T-cell (primary cell): ENCODE results near the gene ZC3H12C. TPM values are rescaled to one million over a fixed set of nuclear protein-coding genes. Genes with fewer than 3 reads are reported as not detected.
"Not testable (repeated sequence)": the region's sequence is repeated elsewhere in the genome, so short reads cannot be mapped to it uniquely, and the experiment has no call there.

Experiments used
- ATAC-seq, 4 experiments: fragments of 200-7000 bp in 3 of 4; fragments of 150-1000 bp in 1 of 4; cut with Tn5 transposase; replicated peaks in 1 of 4; 1 replicate in 3 of 4; 2 replicates in 1 of 4; pipeline ENCODE4 v1.10.0; 2021; ENCODE audit warnings: moderate library complexity in 3 of 4, mild to moderate bottlenecking in 2 of 4, moderate number of reproducible peaks in 1 of 4
- CTCF ChIA-PET, 2 donors: fragments of 300-600 bp; sonication (Branson Sonifier 250); formaldehyde crosslinking; loops; one replicate each; lab custom pipeline; 2022; ENCODE audit warnings: antibody characterized with exemption in 2 of 2; lab: Charles Lee
- POLR2A ChIA-PET, 2 donors: fragments of 300-600 bp; sonication (Branson Sonifier 250); formaldehyde crosslinking; loops; one replicate each; lab custom pipeline; 2022; ENCODE audit warnings: antibody characterized with exemption in 2 of 2; lab: Charles Lee
- DNase-seq, 35 experiments: peaks; one replicate each; pipeline versions ENCODE4 v3.0.0 to v3.0.0-alpha.2; 2013 to 2023
- H3K27ac ChIP-seq: one replicate; pipeline ENCODE4 v1.5.1; 2013; ENCODE audit warnings: low read length
- H3K27me3 ChIP-seq, 2 experiments: replicated peaks in 1 of 2; 1 replicate in 1 of 2; 2 replicates in 1 of 2; pipeline versions ENCODE4 v1.6.1 to v1.7.0; 2013; ENCODE audit warnings: low read length in 1 of 2, mixed read lengths in 1 of 2; ENCODE audit not compliant: control insufficient read depth in 2 of 2, insufficient read depth in 2 of 2; ENCODE audit errors: extremely low read depth in 1 of 2
- H3K36me3 ChIP-seq, 2 donors: 1 replicate in 1 of 2; 2 replicates in 1 of 2; pipeline versions ENCODE4 v1.6.1 to v1.7.0; 2013; ENCODE audit warnings: low read length in 1 of 2; ENCODE audit not compliant: control insufficient read depth in 2 of 2, insufficient read depth in 1 of 2; ENCODE audit errors: extremely low read depth in 1 of 2
- H3K4me1 ChIP-seq, 2 experiments: 1 replicate in 1 of 2; 2 replicates in 1 of 2; pipeline versions ENCODE4 v1.6.1 to v1.7.0; 2013; ENCODE audit warnings: low read length in 2 of 2, mixed read lengths in 1 of 2; ENCODE audit not compliant: insufficient read depth in 2 of 2, control insufficient read depth in 1 of 2; ENCODE audit errors: extremely low read depth in 1 of 2
- H3K4me3 ChIP-seq, 2 donors: 1 replicate in 1 of 2; 2 replicates in 1 of 2; pipeline versions ENCODE4 v1.5.1 to v1.7.0; 2013; ENCODE audit warnings: mild to moderate bottlenecking in 2 of 2, low read length in 1 of 2, moderate library complexity in 1 of 2; ENCODE audit not compliant: control insufficient read depth in 1 of 2; ENCODE audit errors: extremely low read depth in 1 of 2
- H3K9me3 ChIP-seq: 2 replicates; pipeline ENCODE4 v1.7.0; 2013
- H3K27ac Mint-ChIP-seq, 2 donors: one replicate each; pipeline ENCODE4 v1.8.0; 2020 to 2021; ENCODE audit warnings: mild to moderate bottlenecking in 2 of 2, mixed read lengths in 2 of 2
- H3K27me3 Mint-ChIP-seq, 2 donors: one replicate each; pipeline ENCODE4 v1.8.0; 2021 to 2022; ENCODE audit warnings: mixed read lengths in 2 of 2
- H3K36me3 Mint-ChIP-seq: one replicate; pipeline ENCODE4 v1.8.0; 2021; ENCODE audit warnings: mixed read lengths
- H3K4me1 Mint-ChIP-seq, 3 donors: one replicate each; pipeline ENCODE4 v1.8.0; 2020 to 2022; ENCODE audit warnings: mixed read lengths in 3 of 3, mild to moderate bottlenecking in 1 of 3
- H3K4me3 Mint-ChIP-seq, 3 donors: one replicate each; pipeline ENCODE4 v1.8.0; 2020 to 2022; ENCODE audit warnings: mild to moderate bottlenecking in 3 of 3, mixed read lengths in 3 of 3, moderate library complexity in 3 of 3
- H3K9me3 Mint-ChIP-seq, 3 donors: one replicate each; pipeline ENCODE4 v1.8.0; 2020 to 2022; ENCODE audit warnings: mixed read lengths in 3 of 3
- WGBS: methylation state at CpG from one replicate; pipeline ENCODE4 v1.1.5; 2013; ENCODE audit warnings: missing lambda C conversion rate; ENCODE audit not compliant: insufficient coverage; 5-methylcytosine and 5-hydroxymethylcytosine counted together
- total RNA-seq, 35 experiments: library from RNA in 6 of 35; stranded (reverse) in 6 of 35; fragments of 120-200 nt in 1 of 35; gene quantifications; one replicate each; pipeline versions ENCODE4 v1.2.1 to v1.2.4 and lab custom pipeline; 2013 to 2026

ZC3H12C gene
- total RNA-seq, 5 donors from 2014 or later (not counting 1 experiment from before 2014, with no cell fraction given): 0.10 to 0.23 (median 0.14) TPM

GRCh38 chr11:110207123-110207522, 113.9 kb downstream of the ZC3H12C start:
- no peaks in the 10 kb centered on the region for H3K36me3 Mint-ChIP-seq
- Histone ChIP-seq H3K27me3 (peaks cover 0 to 2% of the 10 kb centered on the region in 2 experiments), H3K4me1 (no peaks in the 10 kb centered on the region), H3K4me3 (no peak overlapping the region), H3K9me3 (no peaks in the 10 kb centered on the region), H3K36me3 (no peaks in the 10 kb centered on the region), H3K27ac (no peak overlapping the region)
- POLR2A ChIA-PET: no interaction called here
- H3K27me3 Mint-ChIP-seq: peaks cover 0 to 3% of the 10 kb centered on the region in 2 donors
- 96% methylated on average over 6 of the region's 6 CpGs for WGBS
- ATAC-seq (no peak), DNase-seq (no peak)
- H3K9me3 Mint-ChIP-seq: no peaks in the 10 kb centered on the region
- CTCF ChIA-PET: interaction anchor here in 1 of 2 donors (0.6 kb wide), 1 partner anchor 100 kb away, joined by 4 read pairs; no protein-coding TSS in a partner anchor
- peaks cover 0 to 11% (median 7%) of the 10 kb centered on the region in 3 donors for H3K4me1 Mint-ChIP-seq
- H3K27ac Mint-ChIP-seq: peak overlapping the region in 1 of 2 donors; percentile 68
- no peak overlapping the region for H3K4me3 Mint-ChIP-seq

- H3K27me3 ChIP-seq, H3K9me3 ChIP-seq, H3K27ac ChIP-seq, H3K4me1 ChIP-seq, ATAC-seq, POLR2A ChIA-PET, H3K27me3 Mint-ChIP-seq, H3K36me3 Mint-ChIP-seq, H3K4me3 ChIP-seq, H3K9me3 Mint-ChIP-seq, H3K36me3 ChIP-seq: not testable (repeated sequence)
- Mint-ChIP-seq H3K27ac (peak overlapping the region in 1 of 2 donors; percentile 55), H3K4me1 (peaks cover 0 to 11% (median 7%) of the 10 kb centered on the region in 3 donors), H3K4me3 (peak overlapping the region; percentile 59 to 69 (median 64))
- CTCF ChIA-PET: interaction anchor here in 1 of 2 donors (0.6 kb wide), 1 partner anchor 11 kb away, joined by 3 read pairs; no protein-coding TSS in a partner anchor
- peak in 7 of 35 experiments; percentile 4 to 28 (median 11) for DNase-seq
- 95% methylated on average over 8 of the region's 29 CpGs for WGBS
Measured at GRCh38 chr11:110208678-110209312, 115.6 kb downstream of the ZC3H12C start.

GRCh38 chr11:110209313-110209694, 116.1 kb downstream of the ZC3H12C start:
- H3K9me3 Mint-ChIP-seq, H3K9me3 ChIP-seq, ATAC-seq, H3K4me3 ChIP-seq, POLR2A ChIA-PET, H3K27ac ChIP-seq, H3K27me3 Mint-ChIP-seq, H3K36me3 ChIP-seq, H3K4me1 ChIP-seq, H3K27me3 ChIP-seq, CTCF ChIA-PET, H3K36me3 Mint-ChIP-seq: not testable (repeated sequence)
- peaks cover 0 to 11% (median 7%) of the 10 kb centered on the region in 3 donors for H3K4me1 Mint-ChIP-seq
- peak overlapping the region in 1 of 2 donors; percentile 55 for H3K27ac Mint-ChIP-seq
- no CpG with 5 or more reads among the region's 14 CpGs for WGBS
- peak overlapping the region; percentile 59 to 69 (median 64) for H3K4me3 Mint-ChIP-seq
- peak in 23 of 35 experiments; percentile 4 to 60 (median 15) for DNase-seq

DNA sequence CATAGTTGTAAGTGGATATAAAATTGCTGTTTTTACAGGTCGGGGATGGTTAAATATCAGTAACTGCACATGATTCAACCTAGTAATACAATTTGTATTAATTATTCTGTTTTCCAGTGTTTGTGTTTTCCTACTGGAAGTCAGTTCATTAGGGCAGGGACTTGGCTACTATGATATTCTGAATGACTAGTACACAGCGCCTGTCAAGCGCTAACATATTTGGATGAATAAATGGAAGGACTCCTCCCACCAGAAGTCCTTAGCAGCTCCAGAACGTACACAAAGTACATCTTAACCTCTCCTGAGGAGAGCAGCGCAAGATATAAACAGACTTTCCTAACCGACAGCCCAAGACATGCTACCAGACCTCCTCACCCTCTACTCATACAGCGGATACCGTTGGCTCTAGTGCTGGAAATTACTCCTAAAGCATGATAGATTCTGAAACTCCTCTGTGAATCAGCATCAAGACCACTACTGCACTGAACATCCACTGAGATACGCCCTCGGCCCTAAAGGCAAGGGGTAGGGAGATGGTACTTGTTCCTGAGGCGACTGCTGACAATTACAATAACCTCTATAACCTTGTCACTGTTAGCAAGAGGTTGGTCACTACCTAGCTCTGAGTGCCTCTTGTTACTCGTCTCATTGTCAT, 124.2 kb downstream of the ZC3H12C start:
- Histone ChIP-seq H3K27me3 (no peaks in the 10 kb centered on the region), H3K4me3 (no peak overlapping the region), H3K9me3 (no peaks in the 10 kb centered on the region), H3K36me3 (no peaks in the 10 kb centered on the region), H3K27ac (no peak overlapping the region), H3K4me1 (no peaks in the 10 kb centered on the region)
- H3K27me3 Mint-ChIP-seq: no peaks in the 10 kb centered on the region
- POLR2A ChIA-PET: no interaction called here
- DNase-seq (no peak), ATAC-seq (no peak)
- H3K36me3 Mint-ChIP-seq: peaks cover 11% of the 10 kb centered on the region
- H3K27ac Mint-ChIP-seq: no peak overlapping the region
- no peaks in the 10 kb centered on the region for H3K9me3 Mint-ChIP-seq
- CTCF ChIA-PET: no interaction called here
- 89% methylated on average over 5 of the region's 12 CpGs for WGBS
- H3K4me1 Mint-ChIP-seq: no peaks in the 10 kb centered on the region
- H3K4me3 Mint-ChIP-seq: no peak overlapping the region

- POLR2A ChIA-PET: no interaction called here
- no peaks in the 10 kb centered on the region for H3K27me3 Mint-ChIP-seq
- no peak overlapping the region for H3K27ac Mint-ChIP-seq
- no peaks in the 10 kb centered on the region for H3K4me1 Mint-ChIP-seq
- ATAC-seq: no peak
- H3K36me3 ChIP-seq: no peaks in the 10 kb centered on the region
- H3K9me3 Mint-ChIP-seq: no peaks in the 10 kb centered on the region
- peaks cover 11% of the 10 kb centered on the region for H3K36me3 Mint-ChIP-seq
- no peak overlapping the region for H3K4me3 ChIP-seq
- no peak overlapping the region for H3K27ac ChIP-seq
- CTCF ChIA-PET: no interaction called here
- H3K27me3 ChIP-seq: no peaks in the 10 kb centered on the region
- no peak for DNase-seq
- no CpG with 5 or more reads among the region's 3 CpGs for WGBS
- no peaks in the 10 kb centered on the region for H3K9me3 ChIP-seq
- no peaks in the 10 kb centered on the region for H3K4me1 ChIP-seq
- H3K4me3 Mint-ChIP-seq: no peak overlapping the region
Measured at GRCh38 chr11:110217936-110218335, 124.7 kb downstream of the ZC3H12C start.

DNA sequence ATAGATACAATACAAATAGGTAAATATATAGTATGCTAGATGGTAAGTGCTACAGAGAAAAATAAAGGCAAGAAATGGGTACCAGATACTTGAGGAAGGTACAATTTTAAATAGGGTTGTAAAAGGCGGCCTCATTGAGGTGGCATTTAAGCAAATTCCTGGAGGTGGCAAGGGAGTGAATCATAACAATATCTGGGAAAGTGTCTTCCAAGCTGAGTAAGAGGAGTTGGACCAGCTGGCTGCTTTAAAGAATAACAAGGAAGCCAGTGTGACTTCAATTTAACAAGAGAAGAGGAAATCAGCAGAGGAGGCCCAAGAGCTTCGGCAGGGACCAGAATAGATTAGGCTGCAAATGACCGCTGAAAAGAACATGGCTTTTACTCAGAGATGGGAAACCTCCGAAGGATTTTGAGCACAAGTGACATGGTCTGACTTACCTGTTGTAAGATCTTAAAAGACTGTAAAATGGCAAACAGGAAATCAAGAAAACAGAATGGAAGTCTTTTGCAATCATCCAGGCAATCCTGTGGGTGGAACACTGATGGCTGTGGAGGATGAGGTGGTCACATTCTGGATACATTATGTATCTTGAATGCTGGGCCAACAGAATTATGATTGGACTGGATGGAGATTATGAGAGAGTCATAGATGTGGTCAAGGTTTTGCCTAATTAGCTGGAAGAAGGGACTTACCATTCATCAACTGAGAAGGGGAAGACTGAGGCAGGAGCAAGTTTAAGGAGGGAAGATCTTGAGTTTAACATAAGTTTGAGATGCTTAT, 126.0 kb downstream of the ZC3H12C start:
- WGBS: 100% methylated on average over 4 of the region's 4 CpGs
- Histone ChIP-seq H3K4me1 (no peaks in the 10 kb centered on the region), H3K27me3 (no peaks in the 10 kb centered on the region), H3K27ac (no peak overlapping the region), H3K9me3 (no peaks in the 10 kb centered on the region), H3K4me3 (no peak overlapping the region), H3K36me3 (no peaks in the 10 kb centered on the region)
- Mint-ChIP-seq H3K4me3 (no peak overlapping the region), H3K4me1 (no peaks in the 10 kb centered on the region), H3K9me3 (peaks cover 0 to under 1% (median 0%) of the 10 kb centered on the region in 3 donors), H3K27ac (no peak overlapping the region), H3K27me3 (no peaks in the 10 kb centered on the region), H3K36me3 (peaks cover 12% of the 10 kb centered on the region)
- POLR2A ChIA-PET: no interaction called here
- CTCF ChIA-PET: no interaction called here
- ATAC-seq (no peak), DNase-seq (no peak)
